HG03159 (cell line): ENCODE measurements around the gene LCN9.
"Not testable (repeated sequence)": the region's sequence is repeated elsewhere in the genome, so short reads cannot be mapped to it uniquely, and the experiment has no call there.

ENCODE experiments used
- ATAC-seq: cut with Tn5 transposase; IDR thresholded peaks from one replicate; pipeline ENCODE4 v1.9.1; 2021; ENCODE audit warnings: mild to moderate bottlenecking, moderate library complexity; ENCODE audit not compliant: unreplicated experiment

The LCN9 gene

GRCh38 chr9:135662758-135663450 is at the start of gene LCN9:
Gene LCN9, plus strand, starts transcription at chr9:135663309. Its CDS starts 13 bp downstream, at chr9:135663322.
- no peak for ATAC-seq

DNA sequence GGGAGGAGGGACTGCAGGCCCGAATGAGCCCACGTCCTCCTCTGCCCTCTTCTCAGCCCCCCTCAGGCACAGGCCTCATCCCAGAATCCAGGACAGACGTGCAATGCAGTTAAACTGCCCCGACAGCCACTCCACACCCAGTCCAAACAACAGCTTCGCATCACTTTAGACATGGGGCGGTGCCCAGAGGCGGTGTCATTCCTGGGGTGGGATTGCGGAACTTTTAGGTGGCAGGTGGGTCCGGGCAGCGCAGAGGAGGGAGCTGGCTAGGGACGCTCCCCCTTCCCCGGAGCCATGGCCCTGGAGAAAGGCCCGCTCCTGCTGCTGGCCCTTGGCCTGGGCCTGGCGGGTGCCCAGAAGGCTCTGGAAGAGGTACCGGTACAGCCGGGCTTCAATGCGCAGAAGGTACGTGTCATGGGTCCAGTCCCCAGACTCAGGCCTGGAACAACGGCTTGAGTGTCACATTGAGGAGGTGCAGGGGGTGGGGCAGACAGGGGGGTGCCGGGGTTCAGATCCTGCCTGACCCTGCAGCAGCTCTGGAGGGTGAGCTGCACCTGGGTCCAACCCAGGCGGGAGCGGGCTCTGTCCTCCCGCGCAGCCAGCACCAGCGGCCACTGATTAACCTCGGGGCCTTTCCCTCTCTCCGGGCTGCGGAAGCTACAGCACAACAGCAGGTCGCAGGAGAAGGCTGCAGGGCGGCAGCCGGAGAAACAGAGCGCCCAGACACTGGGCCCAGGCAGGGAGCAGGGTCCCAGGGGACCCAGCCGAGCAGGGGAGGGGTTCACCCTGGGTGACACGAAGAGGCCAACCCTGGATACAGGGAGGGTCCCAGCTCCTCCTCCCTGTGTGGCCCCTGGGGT is 48.9 kb upstream of the LCN9 start:
- no peak for ATAC-seq

DNA sequence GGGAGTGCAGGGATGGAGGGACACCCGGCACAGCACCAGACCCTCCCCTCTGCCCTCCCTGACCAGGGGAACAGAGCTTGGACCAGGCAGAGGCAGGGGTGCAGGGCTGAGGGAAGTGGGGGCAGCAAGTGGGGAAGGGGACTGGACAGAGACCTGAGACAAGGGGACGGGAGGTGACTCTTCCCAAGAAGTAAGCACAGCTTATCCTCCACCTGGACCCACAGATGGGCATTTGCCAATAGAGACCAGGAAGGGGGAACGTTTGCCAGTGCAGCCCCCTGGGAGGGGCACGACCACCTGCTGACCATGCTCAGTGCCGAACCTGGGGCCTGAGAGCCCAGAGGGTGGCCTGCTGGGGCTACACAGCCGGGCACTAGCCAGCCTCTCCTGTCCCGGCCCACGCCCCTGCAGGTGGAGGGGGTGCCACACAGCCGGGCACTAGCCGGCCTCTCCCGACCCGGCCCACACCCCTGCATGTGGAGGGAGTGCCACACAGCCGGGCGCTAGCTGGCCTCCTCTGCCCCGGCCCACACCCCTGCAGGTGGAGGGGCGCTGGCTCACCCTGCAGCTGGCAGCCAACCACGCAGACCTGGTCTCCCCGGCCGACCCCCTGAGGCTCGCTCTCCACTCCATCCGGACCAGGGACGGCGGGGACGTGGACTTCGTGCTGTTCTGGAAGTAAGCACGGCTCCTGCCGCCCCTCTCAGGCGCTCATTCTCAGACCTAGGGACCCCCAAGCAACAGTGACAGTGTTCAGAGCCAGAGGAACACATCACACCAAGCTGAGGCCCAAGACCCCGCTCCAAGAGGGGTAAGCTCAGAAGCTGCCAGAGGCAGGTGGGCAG is 48.1 kb upstream of the LCN9 start:
- no peak for ATAC-seq

GRCh38 chr9:135615666-135616618 is 47.2 kb upstream of the LCN9 start:
- ATAC-seq = no peak

DNA sequence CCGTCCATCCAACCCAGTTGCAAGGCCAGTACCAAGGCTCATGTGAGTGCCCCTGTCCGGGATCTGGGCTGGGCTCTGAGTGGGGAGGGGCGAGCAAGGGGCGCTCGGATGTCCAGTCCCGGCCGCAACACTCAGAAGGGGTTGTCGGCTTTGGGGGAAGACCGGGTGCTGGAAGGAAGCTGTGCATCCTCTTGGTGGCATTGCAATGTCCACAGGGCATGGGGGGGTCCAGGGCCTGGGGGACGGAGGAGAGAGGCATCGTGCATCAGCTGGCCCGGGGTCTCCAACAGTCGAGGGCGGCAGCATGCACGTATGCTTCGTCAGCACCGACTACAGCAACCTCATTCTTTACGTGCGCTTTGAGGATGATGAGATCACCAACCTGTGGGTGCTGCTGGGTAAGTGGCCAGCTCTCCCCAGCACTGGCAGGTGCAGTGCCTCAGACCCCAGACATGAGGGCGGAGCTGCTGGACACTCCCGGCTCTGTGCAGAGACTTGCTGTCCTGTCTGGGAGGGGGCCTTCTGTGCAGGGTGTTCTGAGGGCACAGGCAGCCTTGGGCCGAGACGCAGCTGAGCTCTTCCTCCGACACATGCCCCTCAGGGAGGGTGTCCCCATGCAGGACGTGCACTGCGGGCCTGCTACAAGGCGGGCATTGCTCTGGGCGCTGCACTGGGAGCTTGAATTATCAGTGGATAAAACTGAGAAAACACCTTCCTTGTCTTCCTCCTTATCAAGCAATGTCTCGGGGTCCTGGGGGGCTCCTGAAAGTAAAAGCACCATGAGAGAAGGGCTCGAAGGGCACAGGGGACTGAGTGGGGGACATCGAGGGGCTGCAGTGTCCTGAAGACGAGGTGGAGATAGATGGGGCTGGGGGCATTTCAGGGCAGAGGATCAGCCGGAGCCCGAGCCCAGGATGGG is 46.2 kb upstream of the LCN9 start:
- ATAC-seq = no peak

- no peak for ATAC-seq
These were observed 45.6 kb upstream of the LCN9 start for GRCh38 chr9:135617538-135617900.

DNA sequence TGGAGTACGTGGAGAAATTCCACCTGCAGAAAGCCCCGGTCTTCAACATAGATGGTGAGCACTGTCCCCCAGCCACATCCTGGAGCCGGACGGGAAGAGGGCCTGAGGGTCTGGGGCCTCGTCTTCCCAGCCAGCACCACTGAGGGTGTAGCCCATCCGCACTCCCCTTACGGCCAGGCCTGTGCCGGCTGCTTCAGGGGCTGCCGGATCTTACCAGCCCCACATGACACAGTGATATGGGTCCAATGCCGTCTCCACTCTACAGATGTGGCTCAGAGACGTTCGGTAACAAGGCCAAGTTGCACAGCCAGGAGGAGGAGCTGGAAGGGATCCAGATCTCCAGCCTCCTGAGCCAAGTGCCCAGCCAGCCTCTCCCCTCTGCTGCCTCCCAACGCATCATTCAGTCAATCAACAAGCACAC is 45.1 kb upstream of the LCN9 start:
- ATAC-seq = no peak

DNA sequence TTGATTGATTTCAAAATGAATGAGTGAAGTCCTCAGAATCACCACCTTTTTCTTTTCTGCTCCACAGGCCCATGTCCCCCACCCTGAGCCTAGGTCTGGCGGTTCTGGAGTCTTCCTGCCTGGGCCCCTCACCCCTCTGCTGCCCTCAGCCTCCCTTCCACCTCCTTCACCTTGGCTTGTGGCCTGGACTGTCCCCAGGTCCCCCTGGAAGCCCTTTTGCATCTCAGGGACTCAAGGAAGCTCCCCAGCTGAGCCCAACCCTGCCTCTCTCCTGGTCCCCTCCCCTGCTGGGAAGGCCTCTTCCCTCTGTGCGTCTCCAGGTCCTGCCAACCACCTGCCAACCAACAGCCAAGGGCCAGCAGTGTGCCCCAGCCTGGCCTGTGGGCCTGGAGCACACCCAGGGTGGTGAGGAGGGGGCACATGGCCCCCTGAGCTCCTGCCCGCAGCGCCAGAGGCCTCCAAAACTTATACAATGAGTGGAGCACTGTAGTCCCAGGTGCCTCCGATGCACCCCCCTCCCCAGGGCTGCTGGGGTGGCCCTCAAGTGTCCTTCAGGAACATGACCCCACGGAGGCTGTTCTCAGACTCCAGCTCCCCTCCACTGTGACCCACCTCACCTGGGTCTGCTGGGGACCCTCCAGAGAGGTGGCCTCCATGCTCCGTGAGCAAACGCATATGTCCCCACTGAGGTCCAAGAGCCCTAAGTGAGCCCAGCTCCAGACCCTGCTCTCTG is 44.1 kb upstream of the LCN9 start:
- ATAC-seq = no peak

DNA sequence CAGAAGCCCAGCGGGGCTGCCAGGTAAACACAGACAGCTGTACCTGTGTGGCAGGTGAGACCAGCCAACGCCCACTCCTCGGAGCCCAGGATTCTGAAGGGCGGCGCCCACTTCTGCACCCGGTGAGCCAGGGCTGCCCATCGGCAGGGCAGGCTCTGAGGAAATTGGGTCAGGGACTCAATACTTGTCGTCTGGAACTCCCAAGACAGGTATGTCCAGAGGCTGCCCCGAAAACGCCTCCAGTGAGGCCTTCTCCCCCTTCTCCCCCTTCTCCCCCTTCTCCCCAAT is 43.6 kb upstream of the LCN9 start:
- ATAC-seq = no peak

- ATAC-seq = no peak
These were observed 42.6 kb upstream of the LCN9 start for GRCh38 chr9:135620558-135620957.

- no peak for ATAC-seq
These were observed 40.6 kb upstream of the LCN9 start for GRCh38 chr9:135622415-135623020.

- ATAC-seq = no peak
These were observed 38.8 kb upstream of the LCN9 start for GRCh38 chr9:135624282-135624681.

DNA sequence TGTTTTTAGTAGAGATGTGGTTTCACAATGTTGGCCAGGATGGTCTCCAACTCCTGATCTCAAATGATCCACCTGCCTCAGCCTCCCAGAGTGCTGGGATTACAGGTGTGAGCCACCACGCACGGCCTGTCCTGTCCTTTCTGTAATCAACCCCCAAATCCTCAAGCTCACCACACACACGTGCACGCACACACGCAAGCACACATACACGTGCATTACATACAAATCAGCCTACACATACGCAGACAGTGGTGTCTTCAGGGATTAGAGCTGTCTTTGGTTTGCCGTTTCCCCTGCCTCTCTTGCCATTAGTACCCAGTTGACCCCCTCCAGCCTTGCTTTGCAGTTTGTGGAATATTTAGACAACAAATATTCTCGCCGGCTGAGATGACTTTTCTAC is 30.3 kb upstream of the LCN9 start:
- ATAC-seq = no peak

GRCh38 chr9:135636930-135637530 is 26.1 kb upstream of the LCN9 start:
- not testable (repeated sequence) for ATAC-seq

DNA sequence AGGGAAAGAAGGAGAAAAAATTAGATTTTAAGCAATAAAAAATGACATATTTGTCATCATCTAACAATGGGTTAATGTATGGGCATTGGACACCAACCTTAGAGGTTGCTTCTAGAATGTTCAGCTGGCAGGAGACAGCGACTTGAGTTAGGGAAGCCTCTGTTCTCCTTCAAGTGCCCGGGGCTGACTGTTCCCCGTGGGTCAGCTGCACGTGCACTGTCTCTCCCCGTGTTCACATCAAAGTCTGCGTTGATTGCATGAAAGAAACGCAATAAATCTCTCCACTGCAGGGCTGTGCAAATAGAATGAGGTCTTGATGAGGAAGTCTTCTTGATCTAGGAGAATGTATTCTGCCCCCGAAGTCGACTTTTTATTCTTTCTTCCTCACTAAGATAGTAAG is 23.9 kb upstream of the LCN9 start, which contains the start of gene GLT6D1:
Gene GLT6D1, minus strand, starts transcription at position 345 of the 400 bp plus-strand sequence. CDS start 353 bp downstream, outside the sequence.
- no peak for ATAC-seq

DNA sequence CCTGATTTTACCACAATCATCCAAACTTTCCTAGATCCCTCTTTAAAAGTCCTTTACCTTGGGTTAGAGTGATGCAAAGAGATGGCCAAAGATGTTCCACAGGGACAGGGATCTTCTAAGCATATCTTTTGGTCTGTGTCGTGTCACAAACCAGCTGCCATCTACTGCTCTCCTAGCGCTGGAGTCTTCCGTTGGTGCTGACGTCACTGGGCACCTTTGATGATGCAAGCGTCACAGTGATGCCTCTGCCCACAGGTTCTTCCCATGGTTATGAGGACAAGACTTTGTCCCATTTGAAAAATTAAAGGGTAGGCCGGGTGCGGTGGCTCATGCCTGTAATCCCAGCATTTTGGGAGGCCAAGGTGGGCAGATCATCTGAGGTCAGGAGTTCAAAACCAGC is 22.1 kb upstream of the LCN9 start:
- ATAC-seq = no peak

DNA sequence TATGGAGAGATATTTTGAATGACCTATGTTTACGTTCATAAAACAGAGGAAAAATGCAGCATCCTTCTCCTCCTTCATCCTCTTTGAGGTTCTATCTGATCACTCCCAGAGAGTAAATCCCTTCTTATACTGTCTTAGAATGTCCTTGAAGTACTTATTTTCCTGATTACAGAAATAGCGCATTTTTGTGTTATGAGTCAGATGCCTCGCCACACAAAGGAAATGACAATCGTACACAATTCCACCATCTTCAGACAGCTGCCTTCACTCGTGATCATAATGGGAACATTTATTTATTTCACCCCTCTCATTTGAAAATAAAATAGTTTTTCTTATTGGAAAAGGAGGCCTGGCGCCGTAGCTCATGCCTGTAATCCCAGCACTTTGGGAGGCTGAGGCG is 21.4 kb upstream of the LCN9 start:
- no peak for ATAC-seq
